HepG2 (cell line): Measurements from ENCODE around the gene RFXAP. TPM values are rescaled to one million over a fixed set of nuclear protein-coding genes. Genes with fewer than 3 reads are reported as not detected.
A peak's percentile ranks its signal among the peaks of the same experiment; 100 is the strongest.

ENCODE experiments used
- ARNT2 ChIP-seq: sonication (generic); formaldehyde crosslinking; IDR thresholded peaks from 2 replicates; pipeline ENCODE4 v1.8.0; 2022; ENCODE audit warnings: mild to moderate bottlenecking, low read depth, missing genetic modification reagents, moderate library complexity
- ATF3 ChIP-seq: sonication (generic); formaldehyde crosslinking; IDR thresholded peaks from 2 replicates; pipeline ENCODE4 v1.4.0; 2020; ENCODE audit warnings: missing genetic modification reagents
- ERF ChIP-seq: IDR thresholded peaks from 2 replicates; pipeline ENCODE4 v1.6.1; 2018; ENCODE audit warnings: missing biosample characterization, missing genetic modification reagents
- HNRNPH1 ChIP-seq: fragments of 200-400 bp; formaldehyde crosslinking; optimal IDR thresholded peaks from 2 replicates; pipeline ENCODE3; 2017; ENCODE audit warnings: mild to moderate bottlenecking, low read depth, low read length
- IRX3 ChIP-seq: sonication (generic); formaldehyde crosslinking; IDR thresholded peaks from 2 replicates; pipeline ENCODE4 v1.8.1; 2023; ENCODE audit warnings: mild to moderate bottlenecking, low read depth, missing genetic modification reagents, borderline replicate concordance
- KLF15 ChIP-seq: sonication (generic); formaldehyde crosslinking; IDR thresholded peaks from 2 replicates; pipeline ENCODE4 v1.8.1; 2023; ENCODE audit warnings: borderline replicate concordance, mild to moderate bottlenecking, inconsistent platforms, missing genetic modification reagents, mixed read lengths
- MAFF ChIP-seq: IDR thresholded peaks from 2 replicates; pipeline ENCODE4 v1.6.1; 2011; ENCODE audit warnings: low read depth, low read length, improper control_type of control experiment
- MTF1 ChIP-seq: sonication (generic); formaldehyde crosslinking; IDR thresholded peaks from 2 replicates; pipeline ENCODE4 v1.5.0; 2020; ENCODE audit warnings: missing genetic modification reagents
- MTF2 ChIP-seq: sonication (generic); formaldehyde crosslinking; IDR thresholded peaks from 2 replicates; pipeline ENCODE4 v1.5.0; 2020; ENCODE audit warnings: missing genetic modification reagents, borderline replicate concordance
- NCOA1 ChIP-seq: sonication (generic); formaldehyde crosslinking; IDR thresholded peaks from 2 replicates; pipeline ENCODE4 v1.9.0; 2021; ENCODE audit warnings: missing genetic modification reagents
- PBX3 ChIP-seq: sonication (generic); formaldehyde crosslinking; IDR thresholded peaks from 2 replicates; pipeline ENCODE4 v1.8.1; 2023; ENCODE audit warnings: missing genetic modification reagents, inconsistent platforms, borderline replicate concordance
- RFX5 ChIP-seq: IDR thresholded peaks from 2 replicates; pipeline ENCODE4 v1.6.1; 2011; ENCODE audit warnings: low read depth, low read length, improper control_type of control experiment
- SMARCC2 ChIP-seq: fragments of 450-650 bp; IDR thresholded peaks from 2 replicates; pipeline ENCODE4 v1.6.1; 2017; ENCODE audit warnings: antibody characterized with exemption, mild to moderate bottlenecking
- ZNF34 ChIP-seq: sonication (generic); formaldehyde crosslinking; IDR thresholded peaks from 2 replicates; pipeline ENCODE4 v1.4.0; 2020; ENCODE audit warnings: mild to moderate bottlenecking, missing genetic modification reagents, borderline replicate concordance
- ZNF343 ChIP-seq: sonication (generic); formaldehyde crosslinking; IDR thresholded peaks from 2 replicates; pipeline ENCODE4 v1.4.0; 2020; ENCODE audit warnings: mild to moderate bottlenecking, missing genetic modification reagents
- ZNF367 ChIP-seq: sonication (generic); formaldehyde crosslinking; IDR thresholded peaks from 2 replicates; pipeline ENCODE4 v1.4.0; 2020; ENCODE audit warnings: missing genetic modification reagents, borderline replicate concordance
- ZNF431 ChIP-seq: sonication (generic); formaldehyde crosslinking; IDR thresholded peaks from 2 replicates; pipeline ENCODE4 v1.9.0; 2022; ENCODE audit warnings: missing genetic modification reagents, low read depth, mild to moderate bottlenecking, borderline replicate concordance
- ZNF569 ChIP-seq: sonication (generic); formaldehyde crosslinking; IDR thresholded peaks from 2 replicates; pipeline ENCODE4 v1.5.0; 2020; ENCODE audit warnings: mild to moderate bottlenecking, missing genetic modification reagents, moderate library complexity, borderline replicate concordance
- polyA plus RNA-seq, 8 experiments: library from polyadenylated mRNA; depleted of rRNA in 3 of 8; stranded (reverse) in 7 of 8; unstranded in 1 of 8; fragments of >200 nt; fragmentation: Illumina TruSeq in 4 of 8; extraction: Trizol in 4 of 8; gene quantifications; 2 replicates each; pipeline versions ENCODE4 v1.2.1 to v1.2.3, GENCODE V29; 2011 to 2016; ENCODE audit warnings: low read depth in 4 of 8, missing spikeins in 1 of 8, mixed read lengths in 1 of 8; ENCODE audit not compliant: insufficient read depth in 1 of 8
- total RNA-seq, 5 experiments: library from RNA; depleted of rRNA; stranded (reverse); fragments of >200 nt; fragmentation: Illumina TruSeq; extraction: Trizol; gene quantifications; 2 replicates each; pipeline ENCODE4 v1.2.3, GENCODE V29; 2016; ENCODE audit warnings: low read depth in 1 of 5
- TF ChIP-seq, protein P1 (sequence below): IDR thresholded peaks from 2 replicates; pipeline ENCODE4 v1.6.1; 2016; ENCODE audit warnings: control low read depth
- TF ChIP-seq, protein P2 (sequence below): sonication (generic); formaldehyde crosslinking; IDR thresholded peaks from 2 replicates; pipeline ENCODE4 v1.4.0; 2020; ENCODE audit warnings: missing genetic modification reagents, borderline replicate concordance
- TF ChIP-seq, protein P3 (sequence below): sonication (generic); formaldehyde crosslinking; IDR thresholded peaks from 2 replicates; pipeline ENCODE4 v1.5.0; 2020; ENCODE audit warnings: mild to moderate bottlenecking, missing genetic modification reagents

RFXAP gene
- total and polyA plus RNA-seq, 2 of the 13 experiments (the other 11 are each of a cell fraction or from before 2014, with no cell fraction given): 1.8 to 7.9 TPM

DNA sequence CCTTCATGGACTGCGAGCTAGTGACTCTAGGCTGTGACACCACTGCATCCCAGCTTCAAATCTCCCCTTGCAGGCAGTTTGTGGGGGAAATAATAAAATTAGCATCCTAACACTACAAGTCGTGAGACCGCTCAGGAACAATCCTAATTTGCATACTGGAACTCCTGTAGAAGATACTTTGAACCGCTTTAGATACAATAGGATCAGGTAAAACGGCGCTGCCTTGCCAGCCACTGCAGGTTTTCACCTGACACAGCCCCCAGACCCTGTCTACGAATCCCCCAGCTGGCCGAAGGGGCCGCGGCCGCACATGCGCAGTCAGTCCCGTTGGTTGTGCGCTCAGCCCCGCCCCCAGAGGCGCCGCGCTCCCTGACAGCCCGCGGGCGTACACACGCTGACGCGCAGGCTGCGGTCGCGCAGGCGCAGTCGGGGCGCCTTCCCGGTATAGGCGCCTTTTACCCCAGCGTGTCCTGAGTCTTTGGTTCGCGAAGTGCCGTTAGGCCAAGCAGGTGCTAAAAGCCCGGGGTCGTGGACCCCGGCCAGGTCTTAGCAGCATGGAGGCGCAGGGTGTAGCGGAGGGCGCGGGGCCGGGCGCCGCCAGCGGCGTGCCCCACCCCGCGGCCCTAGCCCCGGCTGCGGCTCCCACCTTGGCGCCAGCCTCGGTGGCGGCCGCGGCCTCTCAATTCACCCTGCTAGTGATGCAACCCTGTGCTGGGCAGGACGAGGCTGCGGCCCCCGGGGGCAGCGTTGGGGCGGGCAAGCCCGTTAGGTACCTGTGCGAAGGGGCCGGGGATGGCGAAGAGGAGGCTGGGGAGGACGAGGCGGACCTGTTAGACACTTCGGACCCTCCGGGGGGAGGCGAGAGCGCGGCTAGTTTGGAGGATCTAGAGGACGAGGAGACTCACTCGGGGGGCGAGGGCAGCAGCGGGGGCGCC lies at the start of gene RFXAP (continued):
- no peak for TF ChIP-seq PBX3
- TF ChIP-seq ERF (CRISPR knock-in tag): no peak
- no peak for TF ChIP-seq MTF1 (CRISPR knock-in tag)
- no peak for TF ChIP-seq MTF2 (CRISPR knock-in tag)
- TF ChIP-seq, protein P1, sequence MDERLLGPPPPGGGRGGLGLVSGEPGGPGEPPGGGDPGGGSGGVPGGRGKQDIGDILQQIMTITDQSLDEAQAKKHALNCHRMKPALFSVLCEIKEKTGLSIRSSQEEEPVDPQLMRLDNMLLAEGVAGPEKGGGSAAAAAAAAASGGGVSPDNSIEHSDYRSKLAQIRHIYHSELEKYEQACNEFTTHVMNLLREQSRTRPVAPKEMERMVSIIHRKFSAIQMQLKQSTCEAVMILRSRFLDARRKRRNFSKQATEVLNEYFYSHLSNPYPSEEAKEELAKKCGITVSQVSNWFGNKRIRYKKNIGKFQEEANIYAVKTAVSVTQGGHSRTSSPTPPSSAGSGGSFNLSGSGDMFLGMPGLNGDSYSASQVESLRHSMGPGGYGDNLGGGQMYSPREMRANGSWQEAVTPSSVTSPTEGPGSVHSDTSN (CRISPR knock-in tag): no peak
- no peak for TF ChIP-seq ZNF343 (CRISPR knock-in tag)
- TF ChIP-seq, protein P2, sequence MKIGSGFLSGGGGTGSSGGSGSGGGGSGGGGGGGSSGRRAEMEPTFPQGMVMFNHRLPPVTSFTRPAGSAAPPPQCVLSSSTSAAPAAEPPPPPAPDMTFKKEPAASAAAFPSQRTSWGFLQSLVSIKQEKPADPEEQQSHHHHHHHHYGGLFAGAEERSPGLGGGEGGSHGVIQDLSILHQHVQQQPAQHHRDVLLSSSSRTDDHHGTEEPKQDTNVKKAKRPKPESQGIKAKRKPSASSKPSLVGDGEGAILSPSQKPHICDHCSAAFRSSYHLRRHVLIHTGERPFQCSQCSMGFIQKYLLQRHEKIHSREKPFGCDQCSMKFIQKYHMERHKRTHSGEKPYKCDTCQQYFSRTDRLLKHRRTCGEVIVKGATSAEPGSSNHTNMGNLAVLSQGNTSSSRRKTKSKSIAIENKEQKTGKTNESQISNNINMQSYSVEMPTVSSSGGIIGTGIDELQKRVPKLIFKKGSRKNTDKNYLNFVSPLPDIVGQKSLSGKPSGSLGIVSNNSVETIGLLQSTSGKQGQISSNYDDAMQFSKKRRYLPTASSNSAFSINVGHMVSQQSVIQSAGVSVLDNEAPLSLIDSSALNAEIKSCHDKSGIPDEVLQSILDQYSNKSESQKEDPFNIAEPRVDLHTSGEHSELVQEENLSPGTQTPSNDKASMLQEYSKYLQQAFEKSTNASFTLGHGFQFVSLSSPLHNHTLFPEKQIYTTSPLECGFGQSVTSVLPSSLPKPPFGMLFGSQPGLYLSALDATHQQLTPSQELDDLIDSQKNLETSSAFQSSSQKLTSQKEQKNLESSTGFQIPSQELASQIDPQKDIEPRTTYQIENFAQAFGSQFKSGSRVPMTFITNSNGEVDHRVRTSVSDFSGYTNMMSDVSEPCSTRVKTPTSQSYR: no peak
- TF ChIP-seq ZNF367 (CRISPR knock-in tag): no peak
- TF ChIP-seq KLF15 (CRISPR knock-in tag): no peak
- 0 out of 2 replicates have a peak, but pooled peaks have one; percentile 35 for TF ChIP-seq ARNT2 (CRISPR knock-in tag)
- TF ChIP-seq RFX5: no peak
- TF ChIP-seq IRX3 (CRISPR knock-in tag): no peak
- TF ChIP-seq ATF3 (CRISPR knock-in tag): peak; percentile 68; the same call in 1 of the 2 replicates
- TF ChIP-seq, protein P3, sequence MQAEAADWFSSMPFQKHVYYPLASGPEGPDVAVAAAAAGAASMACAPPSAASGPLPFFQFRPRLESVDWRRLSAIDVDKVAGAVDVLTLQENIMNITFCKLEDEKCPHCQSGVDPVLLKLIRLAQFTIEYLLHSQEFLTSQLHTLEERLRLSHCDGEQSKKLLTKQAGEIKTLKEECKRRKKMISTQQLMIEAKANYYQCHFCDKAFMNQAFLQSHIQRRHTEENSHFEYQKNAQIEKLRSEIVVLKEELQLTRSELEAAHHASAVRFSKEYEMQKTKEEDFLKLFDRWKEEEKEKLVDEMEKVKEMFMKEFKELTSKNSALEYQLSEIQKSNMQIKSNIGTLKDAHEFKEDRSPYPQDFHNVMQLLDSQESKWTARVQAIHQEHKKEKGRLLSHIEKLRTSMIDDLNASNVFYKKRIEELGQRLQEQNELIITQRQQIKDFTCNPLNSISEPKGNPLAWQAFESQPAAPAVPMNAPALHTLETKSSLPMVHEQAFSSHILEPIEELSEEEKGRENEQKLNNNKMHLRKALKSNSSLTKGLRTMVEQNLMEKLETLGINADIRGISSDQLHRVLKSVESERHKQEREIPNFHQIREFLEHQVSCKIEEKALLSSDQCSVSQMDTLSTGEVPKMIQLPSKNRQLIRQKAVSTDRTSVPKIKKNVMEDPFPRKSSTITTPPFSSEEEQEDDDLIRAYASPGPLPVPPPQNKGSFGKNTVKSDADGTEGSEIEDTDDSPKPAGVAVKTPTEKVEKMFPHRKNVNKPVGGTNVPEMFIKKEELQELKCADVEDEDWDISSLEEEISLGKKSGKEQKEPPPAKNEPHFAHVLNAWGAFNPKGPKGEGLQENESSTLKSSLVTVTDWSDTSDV: no peak
- TF ChIP-seq ZNF569: no peak
- no peak for TF ChIP-seq NCOA1
- no peak for TF ChIP-seq HNRNPH1
- TF ChIP-seq SMARCC2: no peak
- no peak for TF ChIP-seq MAFF
- no peak for TF ChIP-seq ZNF34 (CRISPR knock-in tag)
- TF ChIP-seq ZNF431: no peak
